K562 (cell line): ENCODE data around the gene PPP1R10. TPM values are rescaled to one million over a fixed set of nuclear protein-coding genes. Genes with fewer than 3 reads are reported as not detected.

Experiments used
- ARHGAP35 ChIP-seq: fragments of 450-650 bp; IDR thresholded peaks from 2 replicates; pipeline ENCODE4 v1.6.1; 2018; ENCODE audit not compliant: partially characterized antibody
- ATF3 ChIP-seq, 2 experiments: fragments of 450-650 bp in 1 of 2; sonication (generic) in 1 of 2; formaldehyde crosslinking in 1 of 2; IDR thresholded peaks in 1 of 2; conservative IDR thresholded peaks in 1 of 2; 2 replicates each; pipeline versions ENCODE4 v1.6.1 to v1.8.1; 2016 to 2023; ENCODE audit warnings: mild to moderate bottlenecking in 2 of 2, moderate library complexity in 2 of 2, inconsistent platforms in 1 of 2, missing genetic modification reagents in 1 of 2
- ATF6 ChIP-seq: sonication (generic); formaldehyde crosslinking; IDR thresholded peaks from 2 replicates; pipeline ENCODE4 v1.4.0; 2020; ENCODE audit warnings: mild to moderate bottlenecking, missing genetic modification reagents
- DEAF1 ChIP-seq: fragments of 450-650 bp; formaldehyde crosslinking; IDR thresholded peaks from 2 replicates; pipeline ENCODE4 v1.4.0; 2020; ENCODE audit warnings: mild to moderate bottlenecking, moderate library complexity
- ELF4 ChIP-seq: fragments of 450-650 bp; formaldehyde crosslinking; IDR thresholded peaks from 2 replicates; pipeline ENCODE4 v1.4.0; 2022; ENCODE audit warnings: missing genetic modification characterization
- ESRRB ChIP-seq: fragments of 250-450 bp; sonication (Bioruptor Pico); IDR thresholded peaks from 2 replicates; pipeline ENCODE4 v1.5.0; 2020; ENCODE audit warnings: mild to moderate bottlenecking, moderate library complexity, borderline replicate concordance
- ETV6 ChIP-seq, 3 experiments: fragments of 150-350 bp in 1 of 3; sonication (generic) in 1 of 3; formaldehyde crosslinking in 1 of 3; IDR thresholded peaks; 2 replicates each; pipeline versions ENCODE4 v1.6.1 to v1.8.0; 2014 to 2022; ENCODE audit warnings: borderline replicate concordance in 2 of 3, low read depth in 2 of 3, antibody characterized with exemption in 1 of 3, low read length in 1 of 3, mild to moderate bottlenecking in 1 of 3, missing genetic modification reagents in 1 of 3
- FOXK2 ChIP-seq, 2 experiments: fragments of 450-650 bp; IDR thresholded peaks in 1 of 2; conservative IDR thresholded peaks in 1 of 2; 2 replicates each; pipeline ENCODE4 v1.6.1; 2016; ENCODE audit warnings: low read depth in 2 of 2, mild to moderate bottlenecking in 1 of 2
- FOXP4 ChIP-seq: sonication (generic); formaldehyde crosslinking; IDR thresholded peaks from 2 replicates; pipeline ENCODE4 v1.8.0; 2022; ENCODE audit warnings: mild to moderate bottlenecking, missing genetic modification reagents, borderline replicate concordance
- HMG20B ChIP-seq: fragments of 250-450 bp; sonication (Bioruptor Pico); IDR thresholded peaks from 2 replicates; pipeline ENCODE4 v1.5.0; 2021; ENCODE audit warnings: mild to moderate bottlenecking
- L3MBTL2 ChIP-seq: fragments of 450-650 bp; IDR thresholded peaks from 2 replicates; pipeline ENCODE4 v1.6.1; 2016; ENCODE audit warnings: mild to moderate bottlenecking, moderate library complexity
- NFXL1 ChIP-seq: fragments of 450-650 bp; formaldehyde crosslinking; IDR thresholded peaks from 2 replicates; pipeline ENCODE4 v1.4.0; 2021; ENCODE audit warnings: mild to moderate bottlenecking
- POLR2A ChIP-seq: fragments of 450-650 bp; conservative IDR thresholded peaks from 2 replicates; pipeline ENCODE4 v1.6.1; 2016
- SRF ChIP-seq, 2 experiments: fragments of 250-450, 450-650 bp in 1 of 2; sonication (Bioruptor Pico) in 1 of 2; sonication (generic) in 1 of 2; formaldehyde crosslinking; IDR thresholded peaks; 2 replicates each; pipeline versions ENCODE4 v1.5.0 to v1.5.1; 2020 to 2022; ENCODE audit warnings: mild to moderate bottlenecking in 1 of 2, missing genetic modification reagents in 1 of 2
- TFAM ChIP-seq: fragments of 250-450 bp; sonication (Bioruptor Pico); conservative IDR thresholded peaks from 2 replicates; pipeline ENCODE4 v1.5.0; 2021; ENCODE audit warnings: mild to moderate bottlenecking, moderate library complexity
- ZFP1 ChIP-seq: fragments of 450-650 bp; formaldehyde crosslinking; IDR thresholded peaks from 2 replicates; pipeline ENCODE4 v1.4.0; 2020; ENCODE audit warnings: mild to moderate bottlenecking, mixed read lengths
- ZNF253 ChIP-seq: fragments of 250-450 bp; sonication (Bioruptor Pico); conservative IDR thresholded peaks from 2 replicates; pipeline ENCODE4 v1.6.1; 2021; ENCODE audit warnings: mild to moderate bottlenecking
- ZNF717 ChIP-seq: fragments of 250-450 bp; sonication (Bioruptor Pico); IDR thresholded peaks from 2 replicates; pipeline ENCODE4 v1.5.0; 2021
- ZSCAN29 ChIP-seq: fragments of 450-650 bp; IDR thresholded peaks from 2 replicates; pipeline ENCODE4 v1.6.1; 2017
- polyA plus RNA-seq, 8 experiments: library from polyadenylated mRNA; depleted of rRNA in 4 of 8; stranded (reverse) in 5 of 8; unstranded in 3 of 8; fragments of >200 nt; fragmentation: Nextera tagmentation in 2 of 8; fragmentation: Illumina TruSeq in 1 of 8; extraction: Ambion mirVana in 2 of 8; extraction: Trizol in 1 of 8; gene quantifications; 2 replicates each; pipeline versions ENCODE4 v1.2.1 to v1.2.3, GENCODE V29; 2011 to 2014; ENCODE audit warnings: inconsistent platforms in 1 of 8, missing spikeins in 1 of 8
- total RNA-seq, 7 experiments: library from RNA; depleted of rRNA in 6 of 7; stranded (reverse); fragments of >200 nt in 6 of 7; fragmentation: Illumina TruSeq in 2 of 7; extraction: Trizol in 2 of 7; gene quantifications; 2 replicates each; pipeline versions ENCODE4 v1.2.1 to v1.2.3, GENCODE V29; 2011 to 2021; ENCODE audit warnings: low replicate concordance in 1 of 7

Gene PPP1R10
- total and polyA plus RNA-seq, 9 of the 15 experiments (the other 6 are each of a cell fraction or from before 2014, with no cell fraction given) = 14.1 to 65.5 (median 32.6) TPM

- 0 out of 2 replicates have a peak, but pooled peaks have one; percentile 8 for TF ChIP-seq DEAF1 (CRISPR knock-in tag)
- no peak for TF ChIP-seq ZNF253 (CRISPR knock-in tag)
- TF ChIP-seq ZFP1 (CRISPR knock-in tag) = peak; percentile 30; the same call in 1 of the 2 replicates
- peak; percentile 78; the same call in 1 of the 2 replicates for TF ChIP-seq HMG20B (CRISPR knock-in tag)
- 0 out of 2 replicates have a peak, but pooled peaks have one; percentile 76 for TF ChIP-seq ESRRB (CRISPR knock-in tag)
- TF ChIP-seq SRF (CRISPR knock-in tag; IDR thresholded peaks at IDR 0.05) = peak in 1 of 2 experiments; percentile 31; a peak in 1 of 4 replicates
- 0 out of 2 replicates have a peak, but pooled peaks have one; percentile 36 for TF ChIP-seq FOXP4 (CRISPR knock-in tag)
- TF ChIP-seq ZNF717 (CRISPR knock-in tag) = peak; percentile 88
- peak; percentile 29; the same call in 1 of the 2 replicates for TF ChIP-seq ATF6 (CRISPR knock-in tag)
- 0 out of 2 replicates have a peak, but pooled peaks have one; percentile 6 for TF ChIP-seq L3MBTL2
- TF ChIP-seq FOXK2 (conservative IDR thresholded peaks at IDR 0.05 in 1 of 2, IDR thresholded peaks at IDR 0.05 in 1 of 2; ENCODE audit: low read depth in 2 of 2) = no peak
- TF ChIP-seq TFAM (CRISPR knock-in tag) = no peak
- no peak for TF ChIP-seq ETV6 (IDR thresholded peaks at IDR 0.05; ENCODE audit: borderline replicate concordance in 1 of 2, low read depth in 2 of 2, low read length in 1 of 2)
- TF ChIP-seq ETV6 (CRISPR knock-in tag; IDR thresholded peaks at IDR 0.05; ENCODE audit: borderline replicate concordance) = 0 out of 2 replicates have a peak, but pooled peaks have one; percentile 37
- no peak for TF ChIP-seq ZSCAN29
- TF ChIP-seq POLR2A = peak; percentile 63
- TF ChIP-seq ATF3 (IDR thresholded peaks at IDR 0.05) = no peak
- 0 out of 2 replicates have a peak, but pooled peaks have one; percentile 5 for TF ChIP-seq ATF3 (CRISPR knock-in tag; conservative IDR thresholded peaks at IDR 0.05)
- 0 out of 2 replicates have a peak, but pooled peaks have one; percentile 30 for TF ChIP-seq ELF4
- peak; percentile 11; the same call in 1 of the 2 replicates for TF ChIP-seq NFXL1 (CRISPR knock-in tag)
- TF ChIP-seq ARHGAP35 = peak; percentile 59
These were observed 2.8 kb downstream of the PPP1R10 start (continued) for GRCh38 chr6:30614044-30614842.
